ENCODE results near the gene IMPG1. TPM values are rescaled to one million over a fixed set of nuclear protein-coding genes. Genes with fewer than 3 reads are reported as not detected.

The IMPG1 gene, protein sequence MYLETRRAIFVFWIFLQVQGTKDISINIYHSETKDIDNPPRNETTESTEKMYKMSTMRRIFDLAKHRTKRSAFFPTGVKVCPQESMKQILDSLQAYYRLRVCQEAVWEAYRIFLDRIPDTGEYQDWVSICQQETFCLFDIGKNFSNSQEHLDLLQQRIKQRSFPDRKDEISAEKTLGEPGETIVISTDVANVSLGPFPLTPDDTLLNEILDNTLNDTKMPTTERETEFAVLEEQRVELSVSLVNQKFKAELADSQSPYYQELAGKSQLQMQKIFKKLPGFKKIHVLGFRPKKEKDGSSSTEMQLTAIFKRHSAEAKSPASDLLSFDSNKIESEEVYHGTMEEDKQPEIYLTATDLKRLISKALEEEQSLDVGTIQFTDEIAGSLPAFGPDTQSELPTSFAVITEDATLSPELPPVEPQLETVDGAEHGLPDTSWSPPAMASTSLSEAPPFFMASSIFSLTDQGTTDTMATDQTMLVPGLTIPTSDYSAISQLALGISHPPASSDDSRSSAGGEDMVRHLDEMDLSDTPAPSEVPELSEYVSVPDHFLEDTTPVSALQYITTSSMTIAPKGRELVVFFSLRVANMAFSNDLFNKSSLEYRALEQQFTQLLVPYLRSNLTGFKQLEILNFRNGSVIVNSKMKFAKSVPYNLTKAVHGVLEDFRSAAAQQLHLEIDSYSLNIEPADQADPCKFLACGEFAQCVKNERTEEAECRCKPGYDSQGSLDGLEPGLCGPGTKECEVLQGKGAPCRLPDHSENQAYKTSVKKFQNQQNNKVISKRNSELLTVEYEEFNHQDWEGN
- total RNA-seq (2021): not detected in 2 replicates
- long read RNA-seq: 0 reads

- no peaks in the 10 kb centered on the region for H3K4me1 ChIP-seq (ENCODE audit: insufficient read depth, low read length)
- H2BK12ac ChIP-seq (ENCODE audit: insufficient read length, low read depth, low read length): no peak within 1 kb of the TSS
Observed at GRCh38 chr6:76072562-76072961, at the start of gene IMPG1. Gene IMPG1, minus strand, starts transcription at chr6:76072662. Its CDS starts 174 bp downstream, at chr6:76072488.

More at GRCh38 chr6:76072562-76072961, at the start of gene IMPG1:
- H3K9me3 ChIP-seq (ENCODE audit: control insufficient read depth, low read depth, low read length): no peaks in the 10 kb centered on the region
- H2BK20ac ChIP-seq (ENCODE audit: low read depth, low read length, poor library complexity, severe bottlenecking): no peak within 1 kb of the TSS
- H3K18ac ChIP-seq (ENCODE audit: insufficient read length, low read depth, low read length): no peak within 1 kb of the TSS
- no peak within 1 kb of the TSS for H3K4me3 Mint-ChIP-seq
- no peak within 1 kb of the TSS for H4K91ac ChIP-seq (ENCODE audit: insufficient read length, low read depth, low read length)
- no peak within 1 kb of the TSS for H2AK5ac ChIP-seq (ENCODE audit: insufficient read length, low read length)
- no peaks in the 10 kb centered on the region for H3K79me2 ChIP-seq (ENCODE audit: insufficient read depth, low read length)
- H3K4me2 ChIP-seq (ENCODE audit: insufficient read depth, insufficient read length, low read length): no peak within 1 kb of the TSS
- no peak within 1 kb of the TSS for H3K9ac ChIP-seq (ENCODE audit: extremely low read depth, insufficient read length, low read length)
- no peaks in the 10 kb centered on the region for H3K79me1 ChIP-seq (ENCODE audit: insufficient read depth, low read depth, low read length, poor library complexity, severe bottlenecking)
- H2BK15ac ChIP-seq (ENCODE audit: low read depth, low read length): no peak within 1 kb of the TSS
- H3K27ac ChIP-seq (ENCODE audit: insufficient read length, low read depth, low read length): no peak within 1 kb of the TSS
- no peak within 1 kb of the TSS for H3K4ac ChIP-seq (ENCODE audit: low read depth, low read length)
- TF ChIP-seq, protein P1, sequence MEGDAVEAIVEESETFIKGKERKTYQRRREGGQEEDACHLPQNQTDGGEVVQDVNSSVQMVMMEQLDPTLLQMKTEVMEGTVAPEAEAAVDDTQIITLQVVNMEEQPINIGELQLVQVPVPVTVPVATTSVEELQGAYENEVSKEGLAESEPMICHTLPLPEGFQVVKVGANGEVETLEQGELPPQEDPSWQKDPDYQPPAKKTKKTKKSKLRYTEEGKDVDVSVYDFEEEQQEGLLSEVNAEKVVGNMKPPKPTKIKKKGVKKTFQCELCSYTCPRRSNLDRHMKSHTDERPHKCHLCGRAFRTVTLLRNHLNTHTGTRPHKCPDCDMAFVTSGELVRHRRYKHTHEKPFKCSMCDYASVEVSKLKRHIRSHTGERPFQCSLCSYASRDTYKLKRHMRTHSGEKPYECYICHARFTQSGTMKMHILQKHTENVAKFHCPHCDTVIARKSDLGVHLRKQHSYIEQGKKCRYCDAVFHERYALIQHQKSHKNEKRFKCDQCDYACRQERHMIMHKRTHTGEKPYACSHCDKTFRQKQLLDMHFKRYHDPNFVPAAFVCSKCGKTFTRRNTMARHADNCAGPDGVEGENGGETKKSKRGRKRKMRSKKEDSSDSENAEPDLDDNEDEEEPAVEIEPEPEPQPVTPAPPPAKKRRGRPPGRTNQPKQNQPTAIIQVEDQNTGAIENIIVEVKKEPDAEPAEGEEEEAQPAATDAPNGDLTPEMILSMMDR (conservative IDR thresholded peaks at IDR 0.05): no peak
- no peak within 1 kb of the TSS for H4K8ac ChIP-seq (replicated peaks; ENCODE audit: insufficient read length, low read depth, low read length)
- H4K20me1 ChIP-seq (ENCODE audit: control insufficient read depth, insufficient read depth, insufficient read length): no peaks in the 10 kb centered on the region
- H3K36me3 Mint-ChIP-seq (ENCODE audit: insufficient read depth in 1 of 3, low read depth in 3 of 3): peaks cover 0 to 5% (median 0%) of the 10 kb centered on the region in 3 experiments; a peak in 1 of 7 replicates
- no peak within 1 kb of the TSS for H3K56ac ChIP-seq (ENCODE audit: insufficient read length, low read depth, low read length)
- no peaks in the 10 kb centered on the region for H3K4me1 Mint-ChIP-seq
- peaks cover 3% of the 10 kb centered on the region for H3K27me3 Mint-ChIP-seq (ENCODE audit: low read depth)
- H3K9me3 Mint-ChIP-seq: peaks cover 0 to 5% of the 10 kb centered on the region in 2 experiments; a peak in 4 of 5 replicates
- H2BK120ac ChIP-seq (ENCODE audit: low read depth, low read length, poor library complexity, severe bottlenecking): no peak within 1 kb of the TSS
- no peak within 1 kb of the TSS for H3K27ac Mint-ChIP-seq
- no peak within 1 kb of the TSS for H2BK5ac ChIP-seq (ENCODE audit: insufficient read length, low read length)
- no peak for DNase-seq
- H2AFZ ChIP-seq (ENCODE audit: low read length): no peak within 1 kb of the TSS
- H3K14ac ChIP-seq (ENCODE audit: insufficient read depth, low read length): no peak within 1 kb of the TSS
- H3T11ph ChIP-seq (ENCODE audit: low read length): no peak within 1 kb of the TSS
- H3K27me3 ChIP-seq (ENCODE audit: insufficient read depth, low read length): no peaks in the 10 kb centered on the region
- no peak within 1 kb of the TSS for H3K23ac ChIP-seq (ENCODE audit: insufficient read length, low read depth, low read length)
- no peak within 1 kb of the TSS for H4K5ac ChIP-seq (ENCODE audit: insufficient read length, low read depth, low read length)
- H3K23me2 ChIP-seq (ENCODE audit: insufficient read length, low read depth, low read length, poor library complexity, severe bottlenecking): no peaks in the 10 kb centered on the region
